Measurements from ENCODE around the gene CPNE5.

The CPNE5 gene

GRCh38 chr6:36838896-36839748, at the start of gene CPNE5:
Gene CPNE5 (minus strand): TSS chr6:36839444. CDS start chr6:36839377, 67 bp downstream.
- no peak for TF ChIP-seq POLR2A (IDR thresholded peaks at IDR 0.05; ENCODE audit: low read depth, low read length)
- FAIRE-seq: no peak

DNA sequence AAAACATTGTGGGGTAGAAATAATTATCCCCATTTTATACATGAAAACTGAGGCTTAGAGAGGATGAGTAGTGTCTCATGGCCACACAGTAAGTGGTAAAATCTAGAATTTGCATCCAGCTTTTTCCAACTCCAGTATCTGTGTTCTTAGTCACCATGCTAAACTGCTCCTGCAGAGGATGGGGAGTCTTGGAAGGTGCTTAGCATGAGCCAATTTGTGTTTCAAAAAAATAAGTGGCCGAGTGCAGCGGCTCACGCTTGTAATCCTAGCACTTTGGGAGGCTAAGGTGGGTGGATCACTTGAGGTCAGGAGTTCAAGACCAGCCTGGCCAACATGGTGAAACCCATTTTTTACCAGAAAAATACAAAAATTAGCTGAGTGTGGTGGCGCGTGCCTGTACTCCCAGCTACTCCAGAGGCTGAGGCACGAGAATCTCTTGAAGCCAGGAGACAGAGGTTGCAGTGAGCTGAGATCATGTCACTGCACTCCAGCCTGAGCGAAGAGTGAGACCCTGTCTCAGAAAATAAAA, 48.9 kb upstream of the CPNE5 start:
- TF ChIP-seq POLR2A (IDR thresholded peaks at IDR 0.05; ENCODE audit: low read depth, low read length): no peak
- FAIRE-seq: no peak
- DNase-seq (ENCODE audit: insufficient read length, low spot score): no peak

More at GRCh38 chr6:36838896-36839748, at the start of gene CPNE5:
- no peak for DNase-seq (ENCODE audit: insufficient read length, low spot score)

- FAIRE-seq (no peak), DNase-seq (ENCODE audit: insufficient read length, low spot score) (no peak)
- TF ChIP-seq POLR2A (IDR thresholded peaks at IDR 0.05; ENCODE audit: low read depth, low read length): no peak
Observed at GRCh38 chr6:36886950-36887618, 47.8 kb upstream of the CPNE5 start.

DNA sequence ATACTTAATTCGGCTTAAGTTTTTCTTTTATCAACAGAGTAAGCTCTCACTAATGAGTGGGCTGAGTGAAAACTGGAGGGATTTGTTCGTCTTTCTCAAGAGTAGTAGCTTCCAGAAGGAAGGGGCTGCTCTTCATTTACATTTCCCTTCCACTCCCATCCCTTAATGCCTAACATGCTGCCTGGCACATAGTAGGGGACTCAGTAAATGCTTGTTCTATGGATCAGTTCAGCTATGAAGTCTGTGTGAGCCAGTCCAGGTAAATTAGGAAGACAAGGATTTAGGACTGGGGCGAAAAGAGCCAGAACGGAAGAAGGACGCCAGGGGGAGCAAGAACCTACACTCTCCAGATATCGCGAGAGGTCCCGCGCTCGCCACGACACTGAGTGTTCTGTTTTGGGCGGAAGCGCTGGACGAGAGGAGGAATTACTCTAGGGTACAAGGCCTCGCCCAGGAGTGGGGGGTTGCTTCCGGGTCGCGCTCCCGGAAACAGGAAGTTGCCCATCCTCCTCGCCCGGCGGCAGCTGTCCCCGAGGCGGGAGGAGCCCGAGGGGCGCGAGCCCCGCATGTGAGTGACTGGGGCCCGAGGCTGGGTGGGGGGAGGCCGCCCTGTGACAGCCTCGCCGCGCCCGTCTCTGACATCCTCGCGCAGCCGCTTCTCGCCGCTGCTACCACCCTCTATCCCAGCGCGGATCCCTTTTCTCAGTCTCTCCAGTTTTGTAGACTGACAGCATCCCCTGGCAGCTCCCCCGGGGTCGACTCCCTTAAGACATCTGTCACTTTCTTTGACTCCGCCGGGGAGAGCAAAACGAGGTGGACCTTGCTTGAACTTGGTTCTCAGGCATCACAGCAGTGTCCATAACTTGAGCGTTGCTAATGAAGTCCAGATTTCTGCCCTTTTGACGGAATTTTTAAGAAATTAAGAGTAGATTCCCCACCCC, 46.5 kb upstream of the CPNE5 start, which contains the start of gene C6orf89:
C6orf89 (plus strand) TSS at position 492 of the 941 bp plus-strand sequence. CDS start 13,493 bp downstream, outside the sequence.
- peak; percentile 97 for FAIRE-seq
- peak; percentile 73; the same call in 1 of the 2 replicates for TF ChIP-seq POLR2A (IDR thresholded peaks at IDR 0.05; ENCODE audit: low read depth, low read length)
- DNase-seq (ENCODE audit: insufficient read length, low spot score): peak; percentile 81

DNA sequence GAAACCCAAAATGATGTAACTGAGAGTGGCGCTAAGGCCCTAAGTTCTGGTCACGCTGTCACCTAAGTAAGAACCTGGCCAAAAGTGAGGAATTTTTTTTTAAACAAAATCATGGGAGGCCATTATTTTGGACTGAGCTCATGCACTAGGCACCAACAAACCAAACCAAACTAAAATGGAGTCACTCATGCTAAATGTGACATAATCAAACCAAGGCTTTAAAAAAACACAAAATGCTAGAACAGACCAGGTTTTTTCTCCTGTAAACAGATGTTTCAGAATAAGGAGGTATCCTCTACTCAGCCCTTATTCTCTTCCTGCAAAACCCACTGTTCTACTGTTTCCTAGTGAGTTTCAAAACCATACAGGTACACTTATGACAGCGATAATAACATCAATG, 45.4 kb upstream of the CPNE5 start:
- no peak for FAIRE-seq

DNA sequence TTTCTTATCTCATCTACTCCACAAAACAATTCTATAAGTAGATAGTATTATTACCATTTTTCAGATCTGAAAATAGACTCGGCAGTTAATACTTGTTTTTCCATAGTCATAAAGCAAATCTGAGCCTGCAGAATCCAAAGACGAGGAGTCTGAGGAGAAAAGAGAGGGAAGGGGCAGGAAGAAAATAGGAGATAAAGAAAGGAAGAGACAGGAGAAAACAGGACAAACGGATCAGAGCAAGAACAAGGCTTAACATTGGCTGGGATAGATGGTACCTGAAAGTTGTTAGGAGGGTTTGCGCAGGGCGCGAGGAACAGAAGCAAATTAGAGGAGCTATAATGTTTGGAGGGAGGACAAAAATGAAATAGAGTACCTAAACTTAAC, 36.0 kb upstream of the CPNE5 start:
- FAIRE-seq: no peak
- DNase-seq (ENCODE audit: insufficient read length, low spot score): no peak
- TF ChIP-seq POLR2A (IDR thresholded peaks at IDR 0.05; ENCODE audit: low read depth, low read length): no peak

More for the DNA sequence above, 45.4 kb upstream of the CPNE5 start:
- TF ChIP-seq POLR2A (IDR thresholded peaks at IDR 0.05; ENCODE audit: low read depth, low read length): no peak
- no peak for DNase-seq (ENCODE audit: insufficient read length, low spot score)

- peak; percentile 75 for DNase-seq (ENCODE audit: insufficient read length, low spot score)
- FAIRE-seq: peak; percentile 85
- TF ChIP-seq POLR2A (IDR thresholded peaks at IDR 0.05; ENCODE audit: low read depth, low read length): peak; percentile 35; the same call in 1 of the 2 replicates
Observed at GRCh38 chr6:36874443-36875249, 35.4 kb upstream of the CPNE5 start, which contains the start of gene PPIL1. Gene PPIL1 (minus strand): TSS chr6:36874803. CDS start chr6:36874772, 31 bp downstream.

- FAIRE-seq (no peak), DNase-seq (ENCODE audit: insufficient read length, low spot score) (no peak)
Observed at GRCh38 chr6:36873612-36874442, 34.6 kb upstream of the CPNE5 start.

DNA sequence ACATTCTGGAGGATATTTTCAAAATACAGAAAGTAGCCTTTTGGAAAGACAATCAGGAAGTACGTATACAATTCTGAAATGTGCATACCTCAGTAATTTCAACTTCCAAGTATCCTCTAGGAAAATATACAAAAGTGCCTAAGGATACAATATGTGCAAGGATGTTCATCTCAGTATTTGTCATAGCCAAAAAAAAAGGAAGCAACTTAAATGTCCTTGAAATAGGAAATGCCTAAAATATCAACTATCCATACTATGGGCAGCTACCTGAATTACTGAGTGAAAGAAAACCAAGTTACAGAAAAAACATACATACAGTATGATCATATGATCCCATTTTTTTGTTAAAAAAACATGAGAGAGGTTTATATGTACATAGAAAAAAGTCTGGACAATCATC, 33.9 kb upstream of the CPNE5 start:
- FAIRE-seq: no peak
- TF ChIP-seq POLR2A (IDR thresholded peaks at IDR 0.05; ENCODE audit: low read depth, low read length): no peak
- no peak for DNase-seq (ENCODE audit: insufficient read length, low spot score)

More at GRCh38 chr6:36873612-36874442, 34.6 kb upstream of the CPNE5 start:
- no peak for TF ChIP-seq POLR2A (IDR thresholded peaks at IDR 0.05; ENCODE audit: low read depth, low read length)

- no peak for FAIRE-seq
- DNase-seq (ENCODE audit: insufficient read length, low spot score): no peak
- TF ChIP-seq POLR2A (IDR thresholded peaks at IDR 0.05; ENCODE audit: low read depth, low read length): no peak
Observed at GRCh38 chr6:36871686-36872085, 32.4 kb upstream of the CPNE5 start.

DNA sequence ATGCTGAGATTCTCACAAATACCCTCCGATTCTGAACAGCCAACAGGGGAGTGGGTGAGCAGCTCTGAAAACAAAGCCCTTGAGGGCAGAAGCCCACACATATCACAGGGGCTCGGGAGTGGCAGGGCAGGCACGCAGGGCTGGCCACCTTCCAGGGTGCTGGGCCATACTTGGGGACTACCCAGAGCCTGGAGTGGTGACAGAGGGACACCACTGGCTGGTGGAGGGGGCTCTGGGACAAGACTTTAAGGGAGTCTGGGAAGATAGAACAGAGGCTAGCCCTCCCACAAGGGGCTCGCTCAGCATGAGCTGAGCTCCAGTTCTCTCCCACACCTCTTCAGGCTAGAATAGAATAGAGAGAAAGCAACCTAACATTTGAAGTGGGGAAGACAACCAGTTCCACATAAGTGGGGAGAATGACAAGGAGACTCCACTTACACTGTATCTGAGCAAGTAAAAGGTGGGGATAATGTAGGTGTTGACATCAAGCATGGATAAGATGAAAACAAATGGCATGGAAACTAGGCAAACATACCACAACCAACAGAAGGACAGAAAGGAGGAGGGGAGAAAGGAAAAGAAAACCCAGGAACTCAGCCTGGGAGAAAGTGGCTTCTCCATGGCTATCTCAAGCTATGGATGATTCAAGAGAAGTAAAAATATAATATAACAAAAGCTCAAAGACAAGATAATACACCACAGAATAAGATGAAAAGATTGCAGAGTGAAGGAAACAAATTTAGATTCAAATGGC, 28.4 kb upstream of the CPNE5 start:
- FAIRE-seq (no peak), DNase-seq (ENCODE audit: insufficient read length, low spot score) (no peak)
- no peak for TF ChIP-seq POLR2A (IDR thresholded peaks at IDR 0.05; ENCODE audit: low read depth, low read length)
